ENCODE data around the gene UQCRC1. TPM values are rescaled to one million over a fixed set of nuclear protein-coding genes. Genes with fewer than 3 reads are reported as not detected.

Gene UQCRC1
- total RNA-seq, 3 donors from 2014 or later, result 163 to 230 (median 180) TPM

- Histone ChIP-seq H3K27me3 (no peaks in the 10 kb centered on the region), H3K27ac (no peak overlapping the region), H3K4me1 (no peaks in the 10 kb centered on the region), H3K36me3 (no peaks in the 10 kb centered on the region), H3K4me3 (no peak overlapping the region), H3K9me3 (no peaks in the 10 kb centered on the region)
- intact Hi-C loops (cut with DNase I; ENCODE audit: low total_unique reads), result no loop called here
- TF ChIP-seq POLR2AphosphoS5 (IDR thresholded peaks at IDR 0.05) (no peak), CTCF (IDR thresholded peaks at IDR 0.05) (no peak), POLR2A (IDR thresholded peaks at IDR 0.05) (no peak)
- DNase-seq (ENCODE audit: low spot score in 2 of 2), result no peak
Measured at GRCh38 chr3:48629894-48630293, 20.4 kb upstream of the UQCRC1 start.

- no peak overlapping the region for H3K4me3 ChIP-seq
- no peaks in the 10 kb centered on the region for H3K4me1 ChIP-seq
- no peaks in the 10 kb centered on the region for H3K9me3 ChIP-seq
- TF ChIP-seq POLR2A (IDR thresholded peaks at IDR 0.05) (no peak), POLR2AphosphoS5 (IDR thresholded peaks at IDR 0.05) (no peak), CTCF (IDR thresholded peaks at IDR 0.05) (no peak)
- no peaks in the 10 kb centered on the region for H3K27me3 ChIP-seq
- H3K36me3 ChIP-seq, result no peaks in the 10 kb centered on the region
- intact Hi-C loops (cut with DNase I; ENCODE audit: low total_unique reads), result no loop called here
- H3K27ac ChIP-seq, result no peak overlapping the region
- no peak for DNase-seq (ENCODE audit: low spot score in 2 of 2)
Measured at GRCh38 chr3:48628277-48629017, 19.0 kb upstream of the UQCRC1 start.

- H3K27ac ChIP-seq, result no peak overlapping the region
- H3K27me3 ChIP-seq, result no peaks in the 10 kb centered on the region
- H3K36me3 ChIP-seq, result no peaks in the 10 kb centered on the region
- DNase-seq (ENCODE audit: low spot score in 2 of 2), result no peak
- intact Hi-C loops (cut with DNase I; ENCODE audit: low total_unique reads), result no loop called here
- no peak overlapping the region for H3K4me3 ChIP-seq
- H3K4me1 ChIP-seq, result no peaks in the 10 kb centered on the region
- no peaks in the 10 kb centered on the region for H3K9me3 ChIP-seq
- TF ChIP-seq POLR2AphosphoS5 (IDR thresholded peaks at IDR 0.05), result no peak
- TF ChIP-seq POLR2A (IDR thresholded peaks at IDR 0.05), result no peak
- no peak for TF ChIP-seq CTCF (IDR thresholded peaks at IDR 0.05)
Measured at GRCh38 chr3:48625600-48625999, 16.2 kb upstream of the UQCRC1 start.

- TF ChIP-seq POLR2A (IDR thresholded peaks at IDR 0.05), result no peak
- no peak for TF ChIP-seq CTCF (IDR thresholded peaks at IDR 0.05)
- TF ChIP-seq POLR2AphosphoS5 (IDR thresholded peaks at IDR 0.05), result no peak
- no peaks in the 10 kb centered on the region for H3K36me3 ChIP-seq
Measured at GRCh38 chr3:48624767-48625166, 15.3 kb upstream of the UQCRC1 start.

GRCh38 chr3:48623851-48624547 lies 14.6 kb upstream of the UQCRC1 start:
- intact Hi-C loops (cut with DNase I; ENCODE audit: low total_unique reads), result no loop called here
- H3K36me3 ChIP-seq, result no peaks in the 10 kb centered on the region
- no peaks in the 10 kb centered on the region for H3K27me3 ChIP-seq
- H3K9me3 ChIP-seq, result no peaks in the 10 kb centered on the region
- H3K4me1 ChIP-seq, result no peaks in the 10 kb centered on the region
- no peak for DNase-seq (ENCODE audit: low spot score in 2 of 2)
- no peak overlapping the region for H3K27ac ChIP-seq
- no peak overlapping the region for H3K4me3 ChIP-seq
- no peak for TF ChIP-seq POLR2AphosphoS5 (IDR thresholded peaks at IDR 0.05)
- TF ChIP-seq CTCF (IDR thresholded peaks at IDR 0.05), result no peak
- TF ChIP-seq POLR2A (IDR thresholded peaks at IDR 0.05), result no peak

More at GRCh38 chr3:48624767-48625166, 15.3 kb upstream of the UQCRC1 start:
- DNase-seq (ENCODE audit: low spot score in 2 of 2), result no peak
- no peaks in the 10 kb centered on the region for H3K9me3 ChIP-seq
- no peak overlapping the region for H3K4me3 ChIP-seq
- no peaks in the 10 kb centered on the region for H3K4me1 ChIP-seq
- H3K27ac ChIP-seq, result no peak overlapping the region
- no peaks in the 10 kb centered on the region for H3K27me3 ChIP-seq
- intact Hi-C loops (cut with DNase I; ENCODE audit: low total_unique reads), result no loop called here

All from breast epithelium (tissue), 4 donors.